AG04450 (cell line): Measurements from ENCODE around the gene NTPCR. TPM values are rescaled to one million over a fixed set of nuclear protein-coding genes. Genes with fewer than 3 reads are reported as not detected.

Experiments
- CTCF ChIA-PET: fragments of 300-600, 350-600 bp; formaldehyde crosslinking; extraction: SDS; loops from one replicate; lab custom pipeline; 2022; ENCODE audit warnings: antibody characterized with exemption, inconsistent platforms; lab: Charles Lee
- POLR2A ChIA-PET: fragments of 350-600 bp; formaldehyde crosslinking; extraction: SDS; loops from one replicate; lab custom pipeline; 2021; ENCODE audit warnings: antibody characterized with exemption, inconsistent platforms; lab: Yijun Ruan, JAX
- DNase-seq: peaks from one replicate; pipeline ENCODE4 v3.0.0-alpha.2; 2011; ENCODE audit warnings: low read depth, low spot score
- H3K27ac ChIP-seq: one replicate; pipeline ENCODE4 v1.5.1; 2012; ENCODE audit warnings: low read depth, low read length, control low read depth
- H3K27me3 ChIP-seq: one replicate; pipeline ENCODE4 v1.6.0; 2012; ENCODE audit warnings: low read length; ENCODE audit not compliant: control insufficient read depth, insufficient read depth
- H3K4me3 ChIP-seq: 2 replicates; pipeline ENCODE4 v1.5.1; 2011; ENCODE audit warnings: mild to moderate bottlenecking, low read depth, low read length, control low read depth
- H3K9me3 ChIP-seq: 2 replicates; pipeline ENCODE4 v1.5.1; 2012; ENCODE audit warnings: low read length; ENCODE audit not compliant: control insufficient read depth, insufficient read depth
- polyA plus RNA-seq: library from polyadenylated mRNA; depleted of rRNA; stranded (reverse); fragments of >200 nt; gene quantifications from 2 replicates; pipeline ENCODE4 v1.2.3, GENCODE V29; 2011
- TF ChIP-seq, protein P1 (sequence below): IDR thresholded peaks from 2 replicates; pipeline ENCODE4 v1.5.1; 2011; ENCODE audit warnings: low read depth, low read length, control low read depth, inconsistent platforms

The NTPCR gene
- polyA plus RNA-seq, 1 experiment, result 59.0 TPM

- Histone ChIP-seq H3K27me3 (no peaks in the 10 kb centered on the region), H3K27ac (no peak overlapping the region), H3K4me3 (no peak overlapping the region), H3K9me3 (no peaks in the 10 kb centered on the region)
- ChIA-PET POLR2A (no interaction called here), CTCF (interaction anchor here (1.4 kb wide), 1 partner anchor 99 kb away, joined by 3 read pairs; no protein-coding TSS in a partner anchor)
- TF ChIP-seq, protein P1, sequence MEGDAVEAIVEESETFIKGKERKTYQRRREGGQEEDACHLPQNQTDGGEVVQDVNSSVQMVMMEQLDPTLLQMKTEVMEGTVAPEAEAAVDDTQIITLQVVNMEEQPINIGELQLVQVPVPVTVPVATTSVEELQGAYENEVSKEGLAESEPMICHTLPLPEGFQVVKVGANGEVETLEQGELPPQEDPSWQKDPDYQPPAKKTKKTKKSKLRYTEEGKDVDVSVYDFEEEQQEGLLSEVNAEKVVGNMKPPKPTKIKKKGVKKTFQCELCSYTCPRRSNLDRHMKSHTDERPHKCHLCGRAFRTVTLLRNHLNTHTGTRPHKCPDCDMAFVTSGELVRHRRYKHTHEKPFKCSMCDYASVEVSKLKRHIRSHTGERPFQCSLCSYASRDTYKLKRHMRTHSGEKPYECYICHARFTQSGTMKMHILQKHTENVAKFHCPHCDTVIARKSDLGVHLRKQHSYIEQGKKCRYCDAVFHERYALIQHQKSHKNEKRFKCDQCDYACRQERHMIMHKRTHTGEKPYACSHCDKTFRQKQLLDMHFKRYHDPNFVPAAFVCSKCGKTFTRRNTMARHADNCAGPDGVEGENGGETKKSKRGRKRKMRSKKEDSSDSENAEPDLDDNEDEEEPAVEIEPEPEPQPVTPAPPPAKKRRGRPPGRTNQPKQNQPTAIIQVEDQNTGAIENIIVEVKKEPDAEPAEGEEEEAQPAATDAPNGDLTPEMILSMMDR, result no peak
- no peak for DNase-seq
Observed at GRCh38 chr1:232979558-232979957, 29.1 kb downstream of the NTPCR start.

DNA sequence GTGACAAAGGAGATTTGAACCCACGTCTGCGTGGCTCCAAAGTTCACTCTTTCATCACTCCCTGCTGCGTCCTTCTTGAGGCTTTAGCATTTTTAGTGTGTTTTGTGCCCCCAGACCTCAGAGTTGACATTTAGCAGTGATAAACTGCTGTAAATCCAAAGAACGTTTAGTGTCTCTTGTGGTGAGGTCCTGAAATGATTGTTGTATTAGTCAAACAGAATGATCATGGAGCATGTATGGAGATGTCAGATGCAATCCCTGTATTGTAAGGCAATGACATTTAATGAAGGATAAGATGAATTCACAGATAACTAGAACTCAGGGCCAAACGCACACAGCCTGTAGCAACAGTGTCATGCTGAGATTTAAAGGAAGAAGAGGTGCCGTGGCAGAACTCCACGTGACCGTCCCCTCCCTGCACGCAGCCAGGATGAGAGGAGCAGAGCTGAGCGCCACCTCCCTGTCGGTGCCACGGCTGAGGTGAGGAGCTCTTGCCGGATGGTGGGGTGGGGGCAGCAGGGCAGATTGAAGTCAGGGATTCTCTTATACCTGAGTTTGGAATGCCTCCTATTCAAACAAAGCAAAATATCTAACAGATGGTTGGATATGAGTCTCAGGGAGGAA lies 30.1 kb downstream of the NTPCR start:
- ChIA-PET POLR2A (no interaction called here), CTCF (interaction anchor here (1.4 kb wide), 1 partner anchor 100 kb away, joined by 3 read pairs; no protein-coding TSS in a partner anchor)
- Histone ChIP-seq H3K27me3 (no peaks in the 10 kb centered on the region), H3K4me3 (no peak overlapping the region), H3K27ac (no peak overlapping the region), H3K9me3 (no peaks in the 10 kb centered on the region)
- DNase-seq, result no peak
- TF ChIP-seq, protein P1, result no peak

- Histone ChIP-seq H3K9me3 (peaks cover 3% of the 10 kb centered on the region; the same call in 1 of the 2 replicates), H3K27me3 (no peaks in the 10 kb centered on the region), H3K4me3 (no peak overlapping the region), H3K27ac (no peak overlapping the region)
- DNase-seq, result no peak
- TF ChIP-seq, protein P1, result no peak
- CTCF ChIA-PET, result interaction anchor here (1.4 kb wide), 1 partner anchor 100 kb away, joined by 3 read pairs; no protein-coding TSS in a partner anchor
- POLR2A ChIA-PET, result no interaction called here
Observed at GRCh38 chr1:232980986-232981560, 30.7 kb downstream of the NTPCR start.

- ChIA-PET CTCF (interaction anchor here (0.6 to 1.4 kb wide), 2 partner anchors 29 to 301 kb away, joined by 3 to 5 read pairs; no protein-coding TSS in a partner anchor), POLR2A (no interaction called here)
- TF ChIP-seq, protein P1, result no peak
- no peak overlapping the region for H3K4me3 ChIP-seq
- no peak for DNase-seq
- peaks cover 5% of the 10 kb centered on the region; the same call in 1 of the 2 replicates for H3K9me3 ChIP-seq
- no peak overlapping the region for H3K27ac ChIP-seq
- no peaks in the 10 kb centered on the region for H3K27me3 ChIP-seq
Observed at GRCh38 chr1:232982238-232982944, 32.0 kb downstream of the NTPCR start.
